H1 (cell line): ENCODE measurements around the gene DAPK2.

Experiments used
- BRCA1 ChIP-seq: IDR thresholded peaks from 2 replicates; pipeline ENCODE4 v1.6.1; 2012; ENCODE audit warnings: low read depth, low read length, improper control_type of control experiment
- CTCF ChIP-seq, 3 experiments: IDR thresholded peaks; 1 replicate in 2 of 3; 2 replicates in 1 of 3; pipeline versions ENCODE4 v1.5.1 to v1.6.1; 2011; ENCODE audit warnings: low read length in 3 of 3, mild to moderate bottlenecking in 3 of 3, inconsistent platforms in 2 of 3, low read depth in 1 of 3, moderate library complexity in 1 of 3; ENCODE audit not compliant: insufficient read depth in 1 of 3; ENCODE audit errors: control extremely low read depth in 1 of 3
- EP300 ChIP-seq, 2 experiments: IDR thresholded peaks; 1 replicate in 1 of 2; 2 replicates in 1 of 2; pipeline ENCODE4 v1.6.1; 2011 to 2012; ENCODE audit warnings: low read depth in 2 of 2, low read length in 2 of 2, mild to moderate bottlenecking in 2 of 2, borderline replicate concordance in 1 of 2, inconsistent platforms in 1 of 2, moderate library complexity in 1 of 2
- EZH2 ChIP-seq: fragments of 200-600 bp; sonication (generic); IDR thresholded peaks from 2 replicates; pipeline ENCODE4 v1.7.1; 2012; ENCODE audit warnings: low read depth, mild to moderate bottlenecking, moderate library complexity, low read length, inconsistent platforms; ENCODE audit not compliant: severe bottlenecking
- JUND ChIP-seq: IDR thresholded peaks from 2 replicates; pipeline ENCODE4 v1.6.1; 2011; ENCODE audit warnings: mild to moderate bottlenecking, improper control_type of control experiment, low read length
- SP1 ChIP-seq: IDR thresholded peaks from 2 replicates; pipeline ENCODE4 v1.6.1; 2011; ENCODE audit warnings: low read depth, low read length
- SP4 ChIP-seq: IDR thresholded peaks from 2 replicates; pipeline ENCODE4 v1.6.1; 2012; ENCODE audit warnings: low read length, inconsistent platforms
- TEAD4 ChIP-seq: IDR thresholded peaks from 2 replicates; pipeline ENCODE4 v1.6.1; 2012; ENCODE audit warnings: low read depth, low read length, inconsistent platforms, mixed read lengths
- ZNF274 ChIP-seq: IDR thresholded peaks from 2 replicates; pipeline ENCODE4 v1.7.0; 2012; ENCODE audit warnings: low read length, borderline replicate concordance; ENCODE audit errors: extremely low read depth

GRCh38 chr15:63997715-63998442 is 48.4 kb downstream of the DAPK2 start:
- TF ChIP-seq SP4, result no peak
- no peak for TF ChIP-seq SP1
- TF ChIP-seq CTCF (IDR thresholded peaks at IDR 0.05; ENCODE audit: control extremely low read depth in 1 of 3, insufficient read depth in 1 of 3, low read depth in 1 of 3, low read length in 3 of 3), result no peak
- TF ChIP-seq TEAD4, result no peak
- TF ChIP-seq ZNF274, result no peak
- no peak for TF ChIP-seq JUND
- no peak for TF ChIP-seq EP300 (IDR thresholded peaks at IDR 0.05; ENCODE audit: borderline replicate concordance in 1 of 2, low read depth in 2 of 2, low read length in 2 of 2)
- TF ChIP-seq BRCA1, result no peak
- TF ChIP-seq EZH2, result no peak
